Loucy (cell line): ENCODE data around the gene SF3B3.

Experiments
- CTCF ChIP-seq: fragments of 200-600 bp; sonication (generic); conservative IDR thresholded peaks from 2 replicates; pipeline ENCODE4 v1.5.1; 2014; ENCODE audit warnings: mild to moderate bottlenecking, antibody characterized with exemption, low read length
- EZH2phosphoT487 ChIP-seq: fragments of 200-600 bp; IDR thresholded peaks from 2 replicates; pipeline ENCODE4 v1.6.1; 2018; ENCODE audit warnings: antibody characterized with exemption, mild to moderate bottlenecking, moderate library complexity, borderline replicate concordance

GRCh38 chr16:70611224-70611598, 87.6 kb downstream of the SF3B3 start:
- TF ChIP-seq EZH2phosphoT487 (no peak), CTCF (no peak)
